Activated CD8-positive, alpha-beta memory T cell treated with anti-CD3 and anti-CD28 coated beads for 48 hours (primary cell): ENCODE measurements around the gene FBN1.

ENCODE experiments used
- DNase-seq, 3 experiments: peaks; one replicate each; pipeline ENCODE4 v3.0.0-alpha.2; 2020; ENCODE audit warnings: low read depth in 2 of 3, low spot score in 2 of 3

FBN1 gene

DNA sequence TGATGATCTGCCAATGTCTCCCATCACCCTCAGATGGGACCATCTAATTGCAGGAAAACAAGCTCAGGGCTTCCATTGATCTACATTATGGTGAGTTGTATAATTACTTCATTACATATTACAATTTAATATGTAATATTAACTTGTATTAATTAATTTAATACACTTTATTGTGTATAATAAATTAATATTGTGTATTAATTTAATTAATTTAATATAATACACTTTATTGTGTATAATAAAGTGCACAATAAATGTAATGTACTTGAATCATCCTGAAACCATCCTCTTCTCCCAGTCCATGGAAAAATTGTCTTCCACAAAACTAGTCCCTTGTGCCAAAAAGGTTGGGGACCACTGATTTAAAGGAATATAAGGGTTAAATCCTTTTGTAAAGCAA, 123.4 kb downstream of the FBN1 start:
- DNase-seq, result no peak

DNA sequence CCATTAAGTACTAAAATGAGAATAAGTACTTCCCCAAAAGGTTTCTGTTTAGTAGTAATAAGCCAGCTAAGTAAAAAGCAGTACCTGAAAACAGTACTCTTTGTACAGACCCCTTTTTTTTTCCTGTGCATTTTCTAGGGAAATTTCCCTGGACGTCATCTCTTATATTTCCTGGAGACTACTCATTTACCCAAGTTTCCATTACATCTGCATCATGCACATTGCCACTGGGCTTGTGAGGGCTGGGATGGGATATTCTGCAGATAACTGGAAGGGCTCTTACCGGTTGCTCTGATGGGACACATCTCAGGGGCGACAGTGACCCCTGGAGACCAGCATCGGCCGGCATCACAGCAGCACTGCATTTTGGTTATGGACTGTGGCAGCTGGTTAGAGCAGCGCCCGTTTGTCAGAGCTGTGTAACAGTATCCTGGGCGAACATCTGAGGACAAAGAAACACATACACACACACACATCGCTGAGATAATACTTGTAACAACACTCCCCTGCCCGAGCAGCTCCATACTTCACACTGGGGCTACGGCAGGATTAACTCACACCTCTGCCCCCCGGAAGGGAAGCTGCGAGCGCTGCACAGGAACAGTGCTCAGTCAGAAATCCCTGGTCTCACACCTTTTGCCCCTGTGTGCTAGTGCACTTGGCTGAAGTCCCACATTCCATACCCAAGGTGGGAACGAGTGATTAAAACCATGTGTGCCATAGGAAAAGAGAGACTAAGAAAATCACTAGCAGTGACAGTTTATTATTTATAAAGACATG, 124.9 kb downstream of the FBN1 start:
- DNase-seq, result no peak

DNA sequence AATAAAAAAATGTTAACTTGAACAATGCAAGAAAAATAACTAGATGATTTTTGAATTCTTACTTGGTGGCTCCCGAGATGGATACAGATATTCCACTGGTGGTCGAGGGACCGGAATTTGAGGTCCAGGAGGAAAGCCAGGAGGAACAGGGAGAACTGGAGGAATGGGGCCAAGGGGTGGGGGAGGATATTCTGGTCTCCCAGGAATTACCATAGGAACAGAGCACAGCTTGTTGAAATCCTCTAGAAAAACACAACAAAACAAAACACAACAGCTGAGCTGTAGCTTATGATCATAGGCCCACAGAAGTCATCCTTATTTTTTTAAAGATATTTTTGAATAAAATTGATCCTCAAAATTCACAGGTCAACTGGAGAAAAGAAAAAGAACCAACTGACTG, 129.4 kb downstream of the FBN1 start:
- DNase-seq, result no peak

DNA sequence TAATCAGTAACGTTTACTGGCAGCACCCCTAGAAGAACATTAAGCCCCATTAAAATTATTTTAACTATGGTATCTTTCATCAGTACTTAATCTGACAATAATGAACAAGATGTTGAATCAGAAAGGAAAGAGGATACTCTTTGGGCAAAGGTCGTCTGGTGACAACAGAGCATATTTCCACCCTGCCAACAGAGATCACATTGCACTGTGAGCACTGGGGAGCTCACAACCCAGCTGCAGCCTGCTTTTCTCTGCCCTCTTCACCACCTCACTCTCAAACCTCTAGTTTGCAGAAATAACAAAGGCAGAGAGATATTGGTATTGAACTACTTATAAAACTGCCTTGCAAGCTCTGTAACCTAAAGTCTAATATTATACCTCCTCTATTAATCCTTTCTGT, 130.0 kb downstream of the FBN1 start:
- DNase-seq, result no peak

DNA sequence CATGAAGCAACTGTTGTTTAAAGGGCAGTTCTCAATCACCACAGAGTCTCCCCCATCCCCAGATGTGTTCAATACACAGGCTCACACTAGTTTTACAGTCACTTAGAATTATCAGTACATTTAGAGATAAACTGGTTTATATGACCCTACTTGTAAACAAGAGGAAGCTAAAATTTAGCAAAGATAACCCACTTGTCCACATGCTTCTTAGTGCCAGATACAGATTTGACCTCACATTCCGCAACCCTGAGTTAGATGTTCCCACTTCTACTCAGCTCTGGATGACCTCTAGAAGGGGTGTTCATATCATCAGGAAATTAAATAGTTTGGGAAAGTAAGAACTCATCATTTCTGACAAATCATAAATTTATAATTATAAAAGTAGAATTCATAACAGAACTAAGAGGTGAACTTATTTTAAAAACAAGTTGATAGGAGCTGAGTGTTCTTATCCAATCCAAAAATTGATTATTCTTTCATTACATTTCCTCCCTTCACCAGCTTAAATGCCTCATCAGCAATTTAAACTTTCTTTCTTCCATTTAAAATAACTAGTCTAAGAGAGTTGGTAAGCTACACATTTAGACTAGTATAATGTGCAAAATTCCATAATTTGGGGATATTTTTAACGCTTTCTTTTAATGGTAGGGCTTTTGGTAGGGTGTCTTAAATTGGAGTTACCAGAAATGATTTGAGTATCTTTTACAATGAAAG, 131.2 kb downstream of the FBN1 start:
- no peak for DNase-seq

DNA sequence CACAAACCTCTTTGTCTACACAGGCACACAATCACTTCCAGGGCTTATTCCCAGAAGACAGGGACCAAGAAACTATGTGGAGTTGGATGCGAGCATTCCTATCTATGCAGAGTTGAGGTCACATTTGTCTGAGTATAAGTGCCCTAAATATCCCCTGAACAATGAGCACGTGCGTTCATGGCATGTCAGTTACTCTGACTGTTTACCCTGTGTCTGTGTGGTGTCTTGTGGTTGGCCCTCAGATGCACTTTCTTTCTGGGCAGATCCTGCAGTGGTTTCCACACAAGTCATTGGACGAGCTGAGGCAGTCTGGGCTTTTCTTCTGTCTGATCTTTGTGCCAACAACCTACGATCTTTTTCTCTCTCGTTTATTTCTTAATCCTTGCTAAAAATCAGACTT, 134.5 kb downstream of the FBN1 start:
- DNase-seq, result no peak

DNA sequence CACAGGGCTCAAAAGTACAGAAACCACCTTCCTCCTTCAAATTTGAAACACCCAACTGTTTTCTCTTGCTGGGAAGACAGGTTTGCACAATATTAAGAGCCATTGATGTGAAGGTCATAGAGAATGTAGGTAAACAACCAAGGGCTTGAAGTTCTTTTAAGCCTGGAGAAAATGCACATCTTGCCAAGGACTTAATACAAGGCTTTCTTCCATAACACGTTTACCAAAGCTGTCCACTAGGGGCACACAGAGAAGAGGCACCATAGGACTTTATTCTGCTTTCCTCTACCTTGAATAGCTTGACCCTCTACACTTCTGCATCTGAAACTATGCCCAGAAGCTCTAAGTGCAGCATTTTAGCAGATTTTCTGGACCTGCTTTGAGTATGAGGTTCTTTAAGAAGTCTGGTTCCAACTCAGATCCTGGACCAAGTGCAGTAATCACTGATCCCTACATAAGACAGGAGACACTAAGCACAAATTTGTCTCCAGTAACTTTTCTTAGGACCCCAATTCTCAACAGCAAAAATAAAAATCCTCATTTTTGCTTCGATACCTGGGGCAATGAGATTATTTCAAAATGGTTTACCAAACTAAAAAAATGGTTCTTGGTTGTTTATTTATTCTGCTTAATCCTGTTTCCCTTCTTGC, 138.0 kb downstream of the FBN1 start:
- no peak for DNase-seq

DNA sequence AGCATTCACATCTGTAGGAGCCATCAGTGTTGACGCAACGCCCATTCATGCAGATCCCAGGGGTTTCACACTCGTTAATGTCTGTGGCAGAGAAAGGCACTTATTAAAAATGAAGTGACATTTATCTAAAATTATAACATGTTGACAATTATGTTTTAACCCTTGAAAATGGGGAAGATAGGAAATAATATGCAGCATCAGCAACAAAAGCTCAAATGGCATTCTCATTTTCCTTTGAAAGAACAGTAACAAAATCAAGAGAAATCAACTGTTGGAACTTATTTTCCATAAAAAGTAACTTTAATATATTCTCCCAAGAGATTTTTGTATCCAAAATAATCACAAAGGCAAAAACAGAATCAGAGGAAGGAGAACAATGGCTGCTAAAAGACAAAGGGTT, 140.4 kb downstream of the FBN1 start:
- DNase-seq, result no peak

DNA sequence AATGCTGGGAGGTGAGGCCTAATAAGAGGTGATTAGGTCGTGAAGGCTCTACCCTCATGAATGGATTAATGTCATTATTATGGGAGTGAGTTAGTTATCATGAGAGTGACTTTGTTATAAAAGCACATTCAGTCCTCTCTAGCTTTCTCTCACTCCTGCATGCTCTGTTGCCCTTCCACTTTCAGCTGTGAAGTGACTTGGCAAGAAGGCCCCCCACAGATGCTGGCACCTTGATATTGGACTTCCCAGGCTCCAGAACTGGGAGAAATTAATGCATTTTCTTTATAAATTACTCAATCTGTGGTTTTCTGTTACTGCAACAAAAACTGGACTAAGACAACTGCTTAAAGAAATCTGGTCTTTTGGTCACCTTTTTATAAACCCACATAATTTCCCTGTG, 144.3 kb downstream of the FBN1 start:
- no peak for DNase-seq

DNA sequence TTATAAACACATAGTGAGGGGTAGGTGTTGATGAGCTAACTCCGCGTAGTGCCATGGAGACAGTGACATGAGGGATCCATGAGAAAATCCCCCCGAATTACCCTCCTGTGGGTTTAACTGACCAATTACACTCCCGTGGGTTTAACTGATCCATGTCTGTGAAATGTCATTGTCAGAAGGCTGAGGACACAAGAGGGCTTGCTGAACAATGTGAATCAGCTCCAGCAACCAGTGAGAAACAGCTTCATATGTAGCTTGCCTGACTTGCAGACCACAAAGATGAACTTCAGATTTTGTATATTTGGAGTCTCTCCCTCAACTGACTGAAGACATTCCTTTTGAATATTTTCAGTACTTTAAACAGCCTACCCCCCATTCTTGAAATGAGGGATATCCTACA, 144.9 kb downstream of the FBN1 start:
- DNase-seq, result no peak

DNA sequence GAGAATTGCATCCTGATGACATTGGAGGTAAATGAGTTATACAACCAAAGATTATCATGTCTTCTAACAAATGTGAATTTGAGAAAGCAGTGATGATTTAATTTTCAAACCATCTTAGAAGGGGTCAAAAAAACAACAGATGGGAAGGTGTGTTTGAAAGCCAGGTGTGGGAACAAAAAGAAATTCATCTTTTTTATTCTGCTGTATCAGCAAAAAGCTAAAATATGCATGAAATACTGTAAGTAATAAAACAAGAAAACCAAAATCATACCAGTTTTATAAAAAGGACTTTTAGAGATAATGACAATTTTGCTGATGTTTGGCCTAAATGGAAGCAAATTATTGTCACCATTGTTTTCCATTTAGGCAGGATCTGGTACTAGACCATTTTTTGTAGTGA, 145.5 kb downstream of the FBN1 start:
- DNase-seq, result no peak

DNA sequence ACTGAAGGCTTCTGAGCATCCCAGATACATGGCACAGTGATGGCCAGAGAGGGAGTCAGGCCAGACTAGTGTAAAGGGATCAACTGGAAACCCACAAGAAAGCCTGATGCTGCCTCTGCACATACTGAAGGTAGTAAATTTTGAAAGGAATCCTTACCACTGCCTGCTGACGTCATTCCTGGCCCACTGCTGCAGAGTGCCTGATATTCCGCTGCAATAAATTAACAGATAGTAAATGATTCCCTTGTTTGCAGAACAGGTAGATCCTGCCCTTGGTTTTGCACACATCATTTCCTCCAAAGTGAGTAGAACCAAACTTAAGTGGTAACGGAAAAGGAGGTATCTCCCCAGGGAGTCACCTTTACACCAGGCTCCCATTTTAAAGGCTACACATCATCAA, 146.7 kb downstream of the FBN1 start:
- no peak for DNase-seq

DNA sequence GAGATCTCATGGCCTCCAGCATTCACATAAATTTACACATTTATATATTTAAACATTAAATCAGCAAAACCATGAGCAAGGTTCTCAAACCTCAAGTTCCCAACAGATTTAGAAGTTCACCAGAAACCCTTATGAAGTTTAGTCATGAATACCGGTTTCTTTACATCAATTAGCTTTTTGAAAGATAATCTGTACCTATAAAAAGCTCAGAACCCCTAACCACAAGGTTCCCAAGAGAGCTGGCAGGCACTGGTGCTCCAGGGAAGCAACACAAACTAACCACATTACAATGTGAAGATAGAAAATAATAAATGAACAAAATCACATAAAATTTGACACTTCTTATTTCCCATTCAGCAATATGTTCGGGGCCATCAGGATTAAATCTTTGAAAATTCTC, 150.9 kb downstream of the FBN1 start:
- no peak for DNase-seq

DNA sequence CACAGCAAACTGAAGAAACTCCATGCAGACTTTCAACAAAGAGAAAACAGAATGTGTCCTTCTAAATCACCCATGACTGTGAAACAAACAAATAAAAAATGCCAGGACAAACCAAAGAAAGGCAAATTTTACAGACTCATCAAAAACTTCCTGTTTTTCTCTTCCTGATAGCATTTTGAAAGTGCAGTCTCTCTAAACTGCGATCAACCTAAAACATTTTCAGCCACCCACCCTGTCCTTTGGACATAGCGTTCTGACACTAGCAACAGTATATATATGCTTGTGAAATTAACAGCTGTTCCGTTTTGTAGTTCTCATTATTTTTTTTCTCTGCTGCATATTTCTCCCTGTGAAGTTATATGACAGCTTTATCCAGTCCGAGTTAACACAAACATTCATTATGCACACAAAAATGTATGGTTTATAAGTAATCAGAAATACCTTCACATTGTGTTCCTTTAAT, 151.7 kb downstream of the FBN1 start:
- DNase-seq, result no peak

DNA sequence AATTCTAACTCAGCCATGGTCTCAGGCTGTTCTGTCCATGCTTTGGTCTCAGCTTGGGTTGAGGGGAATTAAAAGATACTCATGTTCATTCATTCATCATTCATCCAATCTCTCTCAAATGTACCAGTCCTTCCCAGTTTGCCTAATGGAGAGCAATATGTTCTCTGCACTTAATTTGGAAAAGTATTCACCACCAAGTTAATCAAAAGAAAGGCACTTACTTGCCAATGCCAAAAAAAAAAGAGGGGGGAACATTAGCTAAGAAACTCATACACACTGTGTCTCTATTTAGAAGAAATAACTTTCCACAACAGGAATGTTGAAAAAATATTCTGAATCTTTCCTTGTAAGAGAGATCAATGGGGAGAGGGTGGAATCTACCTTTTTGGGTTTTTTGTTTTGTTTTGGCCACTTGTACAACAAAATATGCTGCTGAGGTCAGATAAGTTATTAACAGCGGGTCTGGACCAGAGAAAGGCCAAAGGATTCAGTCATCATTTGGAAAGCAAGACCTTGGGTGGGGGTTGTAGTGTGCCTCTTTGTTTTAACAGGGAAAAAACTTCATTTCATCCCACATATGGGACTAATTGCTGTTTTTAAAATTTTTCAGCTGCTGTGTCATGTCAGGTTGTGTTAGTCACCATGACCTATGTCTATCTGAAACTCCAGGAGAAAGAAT, 152.3 kb downstream of the FBN1 start:
- DNase-seq, result no peak

DNA sequence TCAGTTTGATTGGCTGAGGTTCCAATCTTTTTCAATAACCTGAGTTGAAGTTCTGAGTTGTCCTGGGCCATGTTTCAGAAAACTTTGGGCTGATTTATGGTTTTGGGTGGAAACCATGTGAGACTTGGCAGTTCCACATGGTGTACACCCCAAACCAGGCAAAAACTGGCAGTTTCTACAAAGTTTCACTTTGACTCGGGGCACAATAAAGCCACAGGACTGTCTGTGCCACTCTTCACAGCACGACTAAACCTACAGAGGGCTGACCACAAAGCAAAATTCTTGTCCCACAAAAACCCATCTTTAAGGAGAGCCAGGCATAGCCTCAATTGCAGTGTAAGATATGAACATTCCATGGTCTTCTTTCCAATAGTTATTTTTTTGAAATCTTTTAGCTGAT, 159.3 kb downstream of the FBN1 start:
- no peak for DNase-seq

DNA sequence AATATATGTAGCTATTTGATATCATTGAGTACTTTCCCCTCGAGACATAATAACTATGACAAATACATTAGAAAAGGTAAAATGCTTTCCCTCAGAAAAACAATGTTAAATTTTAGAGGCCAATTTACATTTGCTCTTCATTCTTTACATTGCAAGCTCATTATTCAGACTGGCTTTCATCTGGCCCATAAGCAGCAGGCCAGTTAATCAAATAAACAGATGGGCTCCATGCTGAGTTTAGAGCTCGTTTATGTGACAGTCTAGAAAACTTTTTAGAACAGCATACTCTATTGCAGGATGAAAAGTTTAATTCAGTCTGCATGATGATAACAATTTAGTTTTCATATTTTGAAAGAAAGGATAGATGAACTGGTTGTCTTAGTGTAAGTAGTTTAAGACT, 163.7 kb downstream of the FBN1 start:
- DNase-seq, result no peak

DNA sequence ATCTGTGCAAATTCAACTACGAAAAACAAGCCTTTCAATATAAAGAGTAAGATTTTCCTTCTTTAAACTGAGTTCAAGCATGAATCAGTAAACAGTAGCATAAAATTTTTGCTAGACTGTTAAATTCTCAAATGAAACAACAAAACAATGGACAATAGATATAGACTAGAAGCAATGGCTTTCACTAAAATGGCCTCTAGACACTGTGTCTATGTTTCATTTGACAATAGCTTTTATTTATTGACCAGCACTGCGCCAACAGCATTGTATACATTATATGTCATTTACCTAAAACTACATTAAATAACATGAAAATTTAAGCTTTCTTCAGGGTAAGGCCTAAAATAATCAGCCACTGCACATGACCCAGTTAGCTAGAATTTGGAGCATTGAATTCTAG, 165.8 kb downstream of the FBN1 start:
- DNase-seq, result no peak

DNA sequence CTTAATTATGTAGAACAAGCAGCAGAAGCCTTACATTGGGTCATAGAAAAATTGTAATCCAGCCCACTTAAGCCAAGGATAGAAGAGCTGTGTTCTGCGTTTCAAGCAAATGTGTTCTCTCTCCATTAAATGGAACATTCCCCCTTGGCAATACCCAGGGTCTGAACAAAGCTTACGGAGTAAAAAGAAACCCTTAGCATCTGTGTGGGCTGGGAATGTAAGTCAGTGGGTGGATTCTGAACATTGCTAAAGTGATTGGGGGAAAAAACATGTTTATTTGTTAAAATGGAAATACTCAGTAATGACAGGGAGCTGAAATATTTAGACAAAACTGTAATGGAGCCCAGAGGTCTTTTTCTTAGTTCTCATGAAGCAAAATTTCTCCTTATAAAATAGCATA, 166.9 kb downstream of the FBN1 start:
- DNase-seq, result no peak

DNA sequence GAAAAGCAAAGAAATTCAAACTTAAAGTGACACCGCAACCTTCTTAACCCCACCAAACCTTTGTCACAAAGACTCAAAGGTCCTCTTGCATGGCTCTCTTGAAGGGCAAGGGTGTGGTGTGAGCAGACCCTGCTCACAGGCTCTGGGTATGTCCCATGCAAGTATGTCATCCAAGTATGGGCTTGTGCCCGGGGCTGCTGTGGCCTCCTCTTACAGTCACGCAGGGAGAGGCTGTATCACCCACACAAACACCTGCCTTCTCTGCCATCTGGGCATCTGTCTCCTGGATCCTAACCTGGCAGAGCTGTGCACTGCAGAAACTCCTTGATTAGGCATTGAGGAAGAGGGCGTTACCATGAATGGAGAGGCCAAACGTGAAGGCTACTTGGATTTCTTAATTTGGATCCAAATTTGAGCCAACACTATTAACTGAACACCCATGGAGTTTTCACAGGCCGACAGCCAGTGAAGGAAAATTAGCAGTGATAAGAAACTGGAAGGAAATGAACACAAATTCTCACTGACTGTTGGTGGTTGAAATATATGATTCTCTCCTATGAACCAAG, 167.6 kb downstream of the FBN1 start:
- DNase-seq, result no peak

DNA sequence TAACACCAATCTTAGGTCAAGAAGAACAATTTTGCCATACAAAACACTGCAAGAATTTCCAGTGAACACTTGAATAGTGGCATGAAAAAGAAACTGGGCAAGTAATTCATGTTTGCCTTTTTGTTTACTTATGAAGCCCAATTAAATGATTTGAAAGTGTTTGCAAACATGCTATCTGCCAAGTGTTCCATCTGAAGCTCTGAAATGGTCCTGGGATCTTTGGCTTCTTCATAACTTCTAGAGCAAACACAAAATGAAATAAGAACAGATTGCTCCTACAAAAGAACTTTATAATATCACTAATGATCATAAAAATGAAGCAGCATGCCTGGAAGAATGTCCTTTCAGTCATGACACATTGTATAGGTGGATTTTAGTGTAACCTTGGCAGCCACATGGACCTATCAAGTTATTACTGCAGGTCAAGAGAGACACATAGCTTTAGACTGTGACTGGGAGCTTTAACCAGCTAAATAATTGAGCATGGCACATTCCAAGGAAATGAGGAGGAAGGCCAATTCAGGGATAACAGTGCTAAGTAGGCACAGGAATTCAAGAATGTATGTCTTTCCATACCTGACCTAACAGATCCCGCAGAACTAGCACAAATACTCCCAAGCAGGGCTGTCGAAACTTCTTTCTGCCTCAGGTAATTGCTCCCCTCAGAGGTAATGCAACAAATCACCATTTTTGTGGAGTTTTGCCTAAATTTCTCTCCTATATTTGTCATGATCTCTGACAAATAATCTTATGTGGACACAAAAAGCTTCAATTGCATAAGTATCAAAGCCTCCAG, 169.7 kb downstream of the FBN1 start:
- no peak for DNase-seq
